ENCODE results near the gene WDR44. TPM values are rescaled to one million over a fixed set of nuclear protein-coding genes. Genes with fewer than 3 reads are reported as not detected.

Gene WDR44
- total RNA-seq, 2 experiments from 2014 or later = 11.7 to 12.2 TPM

DNA sequence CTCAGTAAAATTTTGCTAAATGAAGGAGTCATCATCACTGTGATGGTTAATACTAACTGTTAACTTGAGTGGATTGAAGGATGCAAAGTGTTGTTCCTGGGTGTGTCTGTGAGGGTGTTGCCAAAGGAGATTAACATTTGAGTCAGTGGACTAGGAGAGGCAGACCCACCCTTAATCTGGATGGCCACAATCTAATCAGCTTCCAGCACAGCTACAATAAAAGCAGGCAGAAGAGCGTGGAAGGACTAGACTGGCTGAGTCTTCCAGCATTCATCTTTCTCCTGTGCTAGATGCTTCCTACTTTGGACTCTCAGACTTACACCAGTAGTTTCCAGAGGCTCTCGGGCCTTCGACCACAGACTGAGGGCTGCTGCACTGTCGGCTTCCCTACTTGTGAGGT, 21.3 kb upstream of the WDR44 start:
- Mint-ChIP-seq H3K27ac (no peak overlapping the region), H3K36me3 (ENCODE audit: low read depth) (no peaks in the 10 kb centered on the region), H3K9me3 (no peaks in the 10 kb centered on the region), H3K27me3 (no peaks in the 10 kb centered on the region), H3K4me1 (ENCODE audit: low read depth) (no peaks in the 10 kb centered on the region), H3K4me3 (no peak overlapping the region)
- intact Hi-C loops (cut with DNase I, micrococcal nuclease) = no loop called here
- ATAC-seq (ENCODE audit: poor library complexity) (no peak), DNase-seq (no peak)
- TF ChIP-seq, protein P1, sequence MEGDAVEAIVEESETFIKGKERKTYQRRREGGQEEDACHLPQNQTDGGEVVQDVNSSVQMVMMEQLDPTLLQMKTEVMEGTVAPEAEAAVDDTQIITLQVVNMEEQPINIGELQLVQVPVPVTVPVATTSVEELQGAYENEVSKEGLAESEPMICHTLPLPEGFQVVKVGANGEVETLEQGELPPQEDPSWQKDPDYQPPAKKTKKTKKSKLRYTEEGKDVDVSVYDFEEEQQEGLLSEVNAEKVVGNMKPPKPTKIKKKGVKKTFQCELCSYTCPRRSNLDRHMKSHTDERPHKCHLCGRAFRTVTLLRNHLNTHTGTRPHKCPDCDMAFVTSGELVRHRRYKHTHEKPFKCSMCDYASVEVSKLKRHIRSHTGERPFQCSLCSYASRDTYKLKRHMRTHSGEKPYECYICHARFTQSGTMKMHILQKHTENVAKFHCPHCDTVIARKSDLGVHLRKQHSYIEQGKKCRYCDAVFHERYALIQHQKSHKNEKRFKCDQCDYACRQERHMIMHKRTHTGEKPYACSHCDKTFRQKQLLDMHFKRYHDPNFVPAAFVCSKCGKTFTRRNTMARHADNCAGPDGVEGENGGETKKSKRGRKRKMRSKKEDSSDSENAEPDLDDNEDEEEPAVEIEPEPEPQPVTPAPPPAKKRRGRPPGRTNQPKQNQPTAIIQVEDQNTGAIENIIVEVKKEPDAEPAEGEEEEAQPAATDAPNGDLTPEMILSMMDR (IDR thresholded peaks at IDR 0.05) = no peak
- H3K4me3 ChIP-seq (ENCODE audit: low read length) = no peak overlapping the region
- no peaks in the 10 kb centered on the region for H3K36me3 ChIP-seq (ENCODE audit: insufficient read depth, low read length)
- H3K27ac ChIP-seq (ENCODE audit: low read depth in 1 of 2, low read length in 2 of 2) = no peak overlapping the region
- no peaks in the 10 kb centered on the region for H3K4me1 ChIP-seq (ENCODE audit: insufficient read depth, low read length)
- no peaks in the 10 kb centered on the region for H3K27me3 ChIP-seq (ENCODE audit: control insufficient read depth in 1 of 2, insufficient read depth in 2 of 2, low read length in 2 of 2)
- ChIA-PET CTCF (no interaction called here), POLR2A (interaction anchor here (0.6 kb wide), 1 partner anchor 39 kb away, joined by 3 read pairs; no protein-coding TSS in a partner anchor)
- no peaks in the 10 kb centered on the region for H3K9me3 ChIP-seq (ENCODE audit: control insufficient read depth in 1 of 2, insufficient read depth in 1 of 2, low read length in 2 of 2)

DNA sequence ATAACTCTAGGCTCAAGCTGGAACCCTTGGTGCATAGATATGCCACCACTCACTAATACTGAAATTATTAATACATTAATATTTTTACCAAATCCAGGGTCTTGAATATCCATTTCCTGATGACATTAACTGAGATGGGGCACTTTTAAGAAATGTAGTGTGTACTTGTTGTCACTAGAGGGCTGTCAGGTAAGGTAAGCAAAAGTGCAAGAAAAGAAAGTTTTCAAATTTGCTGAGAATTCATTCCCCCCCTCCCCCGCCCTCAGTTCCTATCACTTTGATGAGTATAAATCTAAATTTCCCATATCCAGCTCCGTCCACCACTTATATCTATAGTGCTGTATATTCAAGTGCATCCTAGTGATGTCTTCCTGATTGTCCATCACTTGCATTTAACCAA, 20.5 kb upstream of the WDR44 start:
- POLR2A ChIA-PET = no interaction called here
- no peaks in the 10 kb centered on the region for H3K4me1 Mint-ChIP-seq (ENCODE audit: low read depth)
- peak in 2 of 14 experiments; percentile 7 to 17 for DNase-seq
- ATAC-seq (ENCODE audit: poor library complexity) = no peak
- intact Hi-C loops (cut with DNase I, micrococcal nuclease) = no loop called here
- TF ChIP-seq, protein P1 (IDR thresholded peaks at IDR 0.05) = peak; percentile 13
- CTCF ChIA-PET = no interaction called here
- Histone ChIP-seq H3K9me3 (ENCODE audit: control insufficient read depth in 1 of 2, insufficient read depth in 1 of 2, low read length in 2 of 2) (no peaks in the 10 kb centered on the region), H3K27ac (ENCODE audit: low read depth in 1 of 2, low read length in 2 of 2) (no peak overlapping the region), H3K36me3 (ENCODE audit: insufficient read depth, low read length) (no peaks in the 10 kb centered on the region), H3K4me1 (ENCODE audit: insufficient read depth, low read length) (no peaks in the 10 kb centered on the region), H3K4me3 (ENCODE audit: low read length) (no peak overlapping the region), H3K27me3 (ENCODE audit: control insufficient read depth in 1 of 2, insufficient read depth in 2 of 2, low read length in 2 of 2) (no peaks in the 10 kb centered on the region)
- no peak overlapping the region for H3K27ac Mint-ChIP-seq
- no peaks in the 10 kb centered on the region for H3K9me3 Mint-ChIP-seq
- H3K36me3 Mint-ChIP-seq (ENCODE audit: low read depth) = no peaks in the 10 kb centered on the region
- H3K4me3 Mint-ChIP-seq = no peak overlapping the region
- H3K27me3 Mint-ChIP-seq = no peaks in the 10 kb centered on the region

DNA sequence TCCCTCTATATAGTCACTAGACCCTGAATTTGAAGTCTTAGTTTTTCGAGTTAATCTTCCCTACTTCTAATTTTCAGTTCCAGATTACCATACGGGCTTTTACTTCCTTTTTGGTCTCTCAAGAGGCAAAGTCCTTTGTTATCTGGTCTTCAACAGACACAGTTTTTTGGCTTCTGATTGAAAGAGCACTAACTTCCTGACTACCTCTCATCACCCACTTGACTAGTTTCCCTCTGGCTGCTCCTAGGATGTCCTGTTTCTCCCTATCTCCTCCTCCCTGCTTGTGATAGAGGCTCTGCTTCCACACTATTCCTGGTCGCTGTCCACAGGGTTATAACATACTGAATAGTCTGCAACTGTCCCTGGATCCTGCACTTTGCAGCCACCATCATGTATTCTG, 16.7 kb upstream of the WDR44 start:
- intact Hi-C loops (cut with DNase I, micrococcal nuclease) = no loop called here
- H3K4me3 Mint-ChIP-seq = no peak overlapping the region
- Histone ChIP-seq H3K27me3 (ENCODE audit: control insufficient read depth in 1 of 2, insufficient read depth in 2 of 2, low read length in 2 of 2) (no peaks in the 10 kb centered on the region), H3K4me3 (ENCODE audit: low read length) (no peak overlapping the region), H3K36me3 (ENCODE audit: insufficient read depth, low read length) (no peaks in the 10 kb centered on the region), H3K4me1 (ENCODE audit: insufficient read depth, low read length) (no peaks in the 10 kb centered on the region), H3K9me3 (ENCODE audit: control insufficient read depth in 1 of 2, insufficient read depth in 1 of 2, low read length in 2 of 2) (no peaks in the 10 kb centered on the region), H3K27ac (ENCODE audit: low read depth in 1 of 2, low read length in 2 of 2) (no peak overlapping the region)
- H3K9me3 Mint-ChIP-seq = no peaks in the 10 kb centered on the region
- no peak for DNase-seq
- H3K27ac Mint-ChIP-seq = no peak overlapping the region
- TF ChIP-seq, protein P1 (IDR thresholded peaks at IDR 0.05) = no peak
- ChIA-PET POLR2A (no interaction called here), CTCF (no interaction called here)
- no peaks in the 10 kb centered on the region for H3K36me3 Mint-ChIP-seq (ENCODE audit: low read depth)
- no peaks in the 10 kb centered on the region for H3K4me1 Mint-ChIP-seq (ENCODE audit: low read depth)
- ATAC-seq (ENCODE audit: poor library complexity) = no peak
- no peaks in the 10 kb centered on the region for H3K27me3 Mint-ChIP-seq

Data from CD4-positive, alpha-beta T cell (primary cell).